ENCODE results near the gene SASS6. TPM values are rescaled to one million over a fixed set of nuclear protein-coding genes. Genes with fewer than 3 reads are reported as not detected.

The SASS6 gene
- total and polyA plus RNA-seq, 9 of the 15 experiments (the other 6 are each of a cell fraction or from before 2014, with no cell fraction given) = 11.6 to 34.1 (median 18.0) TPM

DNA sequence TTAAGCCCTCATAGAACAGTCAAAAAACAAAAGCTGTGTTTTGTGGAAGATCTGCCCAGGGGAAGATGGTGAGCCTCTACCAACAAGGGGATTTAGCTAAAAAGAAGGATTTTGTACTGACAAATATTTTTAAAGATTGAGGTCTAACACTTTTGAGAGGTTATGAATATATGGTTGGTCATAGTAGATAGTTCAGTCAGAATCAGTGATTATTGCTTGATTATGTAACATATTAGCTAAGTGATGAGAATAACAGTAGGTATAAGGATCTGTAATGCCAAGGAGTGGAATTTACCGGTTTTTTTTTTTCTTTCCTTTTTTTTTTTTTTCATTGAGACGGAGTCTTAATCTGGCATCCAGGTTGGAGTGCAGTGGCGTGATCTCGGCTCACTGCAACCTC is 79.0 kb downstream of the SASS6 start:
- no peak overlapping the region for H3K4me3 ChIP-seq
- H2AFZ ChIP-seq (ENCODE audit: low read depth, low read length) = no peak overlapping the region
- in situ Hi-C loops (cut with MboI) = no loop called here
- no peak overlapping the region for H3K4me2 ChIP-seq (ENCODE audit: insufficient read depth, low read length)
- TF ChIP-seq TGIF2 (CRISPR knock-in tag; IDR thresholded peaks at IDR 0.05) (no peak), NFRKB (IDR thresholded peaks at IDR 0.05; ENCODE audit: low read depth) (no peak), ZNF695 (CRISPR knock-in tag; IDR thresholded peaks at IDR 0.05) (no peak), ZNF217 (CRISPR knock-in tag; IDR thresholded peaks at IDR 0.05) (no peak), ZNF253 (CRISPR knock-in tag; conservative IDR thresholded peaks at IDR 0.05) (no peak), ETV5 (CRISPR knock-in tag; IDR thresholded peaks at IDR 0.05; ENCODE audit: low read depth) (no peak), ARID1B (IDR thresholded peaks at IDR 0.05) (no peak), KLF10 (CRISPR knock-in tag; IDR thresholded peaks at IDR 0.05) (no peak), RBM17 (IDR thresholded peaks at IDR 0.05; ENCODE audit: borderline replicate concordance, low read depth, low read length) (no peak), POLR2G (IDR thresholded peaks at IDR 0.05; ENCODE audit: low read depth, low read length) (no peak), SMARCE1 (IDR thresholded peaks at IDR 0.05) (no peak), ZBTB1 (CRISPR knock-in tag; IDR thresholded peaks at IDR 0.05; ENCODE audit: borderline replicate concordance, low read depth) (no peak)
- ChIA-PET POLR2A (interaction anchor here (0.7 kb wide), 1 partner anchor 15 kb away, joined by 3 read pairs; a partner anchor contains a TSS), CTCF (ENCODE audit: low intra/inter-chr PET ratio) (no interaction called here)
- FAIRE-seq = no peak
- peaks cover 48% of the 10 kb centered on the region; the same call in 2 of the 3 replicates for H3K36me3 ChIP-seq (ENCODE audit: control insufficient read depth, insufficient read depth, low read length)
- no TSS peak for BruUV-seq (replicated peaks)
- peaks cover 9% of the 10 kb centered on the region for H4K20me1 ChIP-seq (replicated peaks; ENCODE audit: control insufficient read depth, insufficient read depth, low read length)
- no peak overlapping the region for H3K27ac ChIP-seq (ENCODE audit: extremely low read depth, low read depth, low read length)
- no peaks in the 10 kb centered on the region for H3K9me3 ChIP-seq (replicated peaks; ENCODE audit: control insufficient read depth, insufficient read depth, low read depth, low read length)
- no peak for ATAC-seq
- DNase-seq (ENCODE audit: extremely low read depth in 1 of 4, low spot score in 3 of 4) = no peak
- intact Hi-C loops (cut with micrococcal nuclease) = no loop called here
- no peak overlapping the region for H3K9ac ChIP-seq (ENCODE audit: insufficient read depth in 1 of 2, low read depth in 2 of 2, low read length in 2 of 2)
- WGBS (ENCODE audit: insufficient coverage, low coverage, missing lambda C conversion rate) = 93% methylated on average over 3 of the region's 4 CpGs
- no peaks in the 10 kb centered on the region for H3K27me3 ChIP-seq (ENCODE audit: control insufficient read depth in 2 of 2, insufficient read depth in 2 of 2, low read length in 2 of 2)
- H3K79me2 ChIP-seq (ENCODE audit: control insufficient read depth, insufficient read depth, low read length) = peaks cover 73% of the 10 kb centered on the region
- H3K9me1 ChIP-seq (ENCODE audit: control insufficient read depth, insufficient read depth, low read length) = no peaks in the 10 kb centered on the region
- peaks cover 0 to 18% of the 10 kb centered on the region in 2 experiments; a peak in 4 of 5 replicates for H3K4me1 ChIP-seq (replicated peaks in 1 of 2; ENCODE audit: control insufficient read depth in 2 of 2, insufficient read depth in 2 of 2, low read length in 2 of 2)

Data from K562 (cell line).